Stimulated activated CD4-positive, alpha-beta T cell treated with anti-CD3 and anti-CD28 coated beads, Interleukin-1b, Interleukin-23, amount 100 ng/mL, for 1 hour (primary cell): ENCODE data around the gene BPIFB4.
"Not testable (repeated sequence)": the region's sequence is repeated elsewhere in the genome, so short reads cannot be mapped to it uniquely, and the experiment has no call there.

Source experiments
- DNase-seq, 2 donors: peaks; one replicate each; pipeline ENCODE4 v3.0.0-alpha.2; 2020; ENCODE audit warnings: low read depth in 2 of 2

Gene BPIFB4

DNA sequence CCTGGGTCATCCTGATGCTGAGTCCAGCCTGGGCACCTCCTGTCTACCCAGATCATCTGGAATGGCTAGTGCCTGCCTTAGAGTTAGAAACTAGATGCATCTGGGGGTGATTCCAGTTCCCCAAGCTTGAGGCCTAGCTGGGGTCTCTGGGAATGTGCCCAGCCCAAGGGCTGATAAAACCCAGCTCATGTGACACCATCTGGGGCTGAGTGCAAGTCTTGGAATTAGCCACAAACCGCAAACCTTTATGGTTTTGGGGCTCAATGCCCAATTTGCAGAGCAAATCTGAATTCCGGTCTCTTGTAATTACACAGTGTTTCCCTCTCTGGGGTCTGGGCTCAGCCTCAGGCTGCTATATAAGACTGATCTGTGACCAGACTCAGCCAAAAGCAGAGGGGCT is at the start of gene BPIFB4:
Gene BPIFB4 (plus strand): TSS at position 385 of the 400 bp plus-strand sequence. CDS start 1,884 bp downstream, outside the sequence.
- no peak for DNase-seq

DNA sequence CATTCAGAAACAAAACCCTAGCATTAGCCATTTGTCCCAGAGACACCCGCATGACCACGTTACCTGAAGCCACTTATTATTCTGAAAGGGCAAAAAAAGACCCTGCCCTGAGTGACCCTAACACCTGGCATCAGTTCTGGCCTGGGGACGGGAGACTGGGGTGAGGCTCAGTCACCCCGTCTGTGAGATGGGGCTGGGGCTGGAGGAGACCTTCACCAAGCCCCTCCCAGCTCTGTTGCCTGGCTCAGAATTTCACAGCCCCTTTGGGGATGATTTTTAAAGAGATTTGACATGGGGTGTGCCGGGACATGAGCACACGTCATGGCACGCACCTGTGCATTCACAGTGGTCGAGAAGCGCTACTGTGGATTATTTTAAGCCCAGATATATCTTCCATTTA is 49.4 kb upstream of the BPIFB4 start:
- no peak for DNase-seq

DNA sequence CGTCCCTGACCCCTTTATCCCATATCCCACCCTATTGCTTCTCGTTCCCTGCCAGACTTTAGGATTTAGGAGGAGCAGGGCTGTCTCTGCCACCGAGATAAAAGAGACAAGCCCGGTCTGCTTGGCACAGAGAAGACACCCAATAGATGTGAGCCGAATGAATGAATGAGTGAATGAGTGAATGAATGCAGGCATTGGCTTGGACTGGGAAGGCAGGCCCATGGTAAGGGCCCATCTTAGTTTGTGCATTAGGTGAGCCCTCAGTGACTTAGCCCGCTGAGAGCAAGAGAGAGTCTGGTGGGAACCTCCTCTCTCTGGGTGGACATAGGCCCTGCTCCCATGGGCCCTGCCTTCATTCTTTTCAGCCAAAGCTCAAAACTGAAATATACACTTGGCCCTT is 48.9 kb upstream of the BPIFB4 start:
- no peak for DNase-seq

DNA sequence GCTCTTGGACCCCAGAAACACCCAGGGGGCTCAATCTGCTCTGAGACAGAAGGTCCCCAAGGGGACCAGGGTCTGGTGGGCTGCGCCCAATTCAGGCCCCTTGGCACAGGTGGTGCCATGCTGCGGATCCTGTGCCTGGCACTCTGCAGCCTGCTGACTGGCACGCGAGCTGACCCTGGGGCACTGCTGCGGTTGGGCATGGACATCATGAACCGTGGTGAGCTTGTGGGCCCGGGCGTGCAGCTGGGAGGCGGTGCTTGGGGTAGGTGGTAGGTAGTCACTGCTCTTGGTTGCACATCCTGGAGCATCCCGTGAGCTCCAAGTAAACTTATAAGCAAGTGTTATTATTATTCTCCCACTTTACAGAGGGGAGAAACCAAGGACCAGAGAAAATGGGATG is 47.9 kb upstream of the BPIFB4 start, which contains the start of gene BPIFB6:
Gene BPIFB6 (plus strand): TSS at position 118 of the 400 bp plus-strand sequence. CDS start 0 bp downstream, at position 118.
- no peak for DNase-seq

- no peak for DNase-seq
These were observed 46.9 kb upstream of the BPIFB4 start for GRCh38 chr20:33032555-33032954.

GRCh38 chr20:33033381-33033780 is 46.1 kb upstream of the BPIFB4 start:
- DNase-seq: no peak

GRCh38 chr20:33034115-33034514 is 45.3 kb upstream of the BPIFB4 start:
- DNase-seq: no peak

GRCh38 chr20:33034901-33035492 is 44.4 kb upstream of the BPIFB4 start:
- no peak for DNase-seq

DNA sequence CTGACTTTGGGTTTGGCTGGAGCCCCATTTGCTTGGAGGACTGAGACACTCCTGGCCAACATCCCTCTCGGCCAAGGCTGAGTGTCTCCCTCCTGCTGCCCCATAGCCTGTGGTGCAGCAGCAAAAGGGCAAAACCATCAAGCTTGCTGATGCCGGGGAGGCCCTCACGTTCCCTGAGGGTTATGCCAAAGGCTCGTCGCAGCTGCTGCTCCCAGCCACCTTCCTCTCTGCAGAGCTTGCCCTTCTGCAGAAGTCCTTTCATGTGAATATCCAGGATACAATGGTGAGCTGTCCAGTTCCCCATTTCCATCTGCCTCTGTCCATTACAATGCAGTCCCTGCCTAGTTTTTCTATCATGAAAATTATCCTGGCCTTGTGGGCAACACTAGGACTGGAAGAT is 42.0 kb upstream of the BPIFB4 start:
- no peak for DNase-seq

DNA sequence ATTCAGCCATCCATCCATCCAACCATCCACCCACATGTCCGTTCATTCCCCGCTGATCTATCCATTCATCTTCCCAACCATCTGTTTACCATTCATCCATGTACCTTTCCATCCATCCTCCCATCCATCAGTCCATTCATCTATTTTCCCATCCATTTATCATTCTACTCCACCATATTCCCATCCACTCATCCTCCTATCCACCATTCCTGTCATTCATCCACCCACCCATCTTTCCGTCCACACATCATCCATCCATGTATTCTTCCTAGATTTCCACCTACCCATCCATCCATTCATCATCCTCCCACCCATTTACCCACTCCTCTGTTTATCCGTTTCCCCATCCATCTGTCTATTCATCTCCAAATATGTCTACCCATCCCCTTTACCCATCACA is 41.2 kb upstream of the BPIFB4 start:
- DNase-seq: no peak

DNA sequence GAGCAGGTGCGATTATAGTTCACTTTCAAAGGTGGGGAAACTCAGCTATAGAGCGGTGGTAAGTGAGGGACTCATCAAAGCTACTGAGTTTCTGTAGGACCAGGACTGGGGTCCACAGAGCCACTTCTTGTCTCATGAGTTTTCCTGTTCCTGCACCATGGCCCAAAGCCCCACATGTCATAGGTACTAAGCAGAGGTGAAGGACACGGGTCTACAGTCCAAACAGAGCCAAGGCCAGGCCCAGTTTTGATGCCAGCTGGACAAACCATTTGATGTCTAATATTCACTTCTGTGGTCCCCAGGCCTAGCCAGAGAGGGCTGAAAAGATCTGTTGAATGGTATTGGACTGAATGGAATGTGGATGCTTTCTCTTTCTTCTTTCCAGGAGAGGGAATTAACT is 37.0 kb upstream of the BPIFB4 start:
- no peak for DNase-seq

- no peak for DNase-seq
These were observed 36.3 kb upstream of the BPIFB4 start for GRCh38 chr20:33042983-33043730.

- no peak for DNase-seq
These were observed 35.7 kb upstream of the BPIFB4 start for GRCh38 chr20:33043731-33044181.

- not testable (repeated sequence) for DNase-seq
These were observed 34.2 kb upstream of the BPIFB4 start for GRCh38 chr20:33045129-33045721.

- DNase-seq: no peak
These were observed 33.0 kb upstream of the BPIFB4 start for GRCh38 chr20:33046412-33046811.

- DNase-seq: no peak
These were observed 28.1 kb upstream of the BPIFB4 start for GRCh38 chr20:33051333-33051732.

GRCh38 chr20:33053291-33054106 is 25.9 kb upstream of the BPIFB4 start, which contains the start of gene BPIFB3:
TSS of gene BPIFB3 (plus strand) at chr20:33053903. CDS start at chr20:33055436, 1,533 bp downstream.
- DNase-seq: no peak

GRCh38 chr20:33054381-33054780 is 25.1 kb upstream of the BPIFB4 start:
- no peak for DNase-seq

- DNase-seq: no peak
These were observed 24.7 kb upstream of the BPIFB4 start for GRCh38 chr20:33054791-33055190.

GRCh38 chr20:33059136-33059535 is 20.3 kb upstream of the BPIFB4 start:
- no peak for DNase-seq

DNA sequence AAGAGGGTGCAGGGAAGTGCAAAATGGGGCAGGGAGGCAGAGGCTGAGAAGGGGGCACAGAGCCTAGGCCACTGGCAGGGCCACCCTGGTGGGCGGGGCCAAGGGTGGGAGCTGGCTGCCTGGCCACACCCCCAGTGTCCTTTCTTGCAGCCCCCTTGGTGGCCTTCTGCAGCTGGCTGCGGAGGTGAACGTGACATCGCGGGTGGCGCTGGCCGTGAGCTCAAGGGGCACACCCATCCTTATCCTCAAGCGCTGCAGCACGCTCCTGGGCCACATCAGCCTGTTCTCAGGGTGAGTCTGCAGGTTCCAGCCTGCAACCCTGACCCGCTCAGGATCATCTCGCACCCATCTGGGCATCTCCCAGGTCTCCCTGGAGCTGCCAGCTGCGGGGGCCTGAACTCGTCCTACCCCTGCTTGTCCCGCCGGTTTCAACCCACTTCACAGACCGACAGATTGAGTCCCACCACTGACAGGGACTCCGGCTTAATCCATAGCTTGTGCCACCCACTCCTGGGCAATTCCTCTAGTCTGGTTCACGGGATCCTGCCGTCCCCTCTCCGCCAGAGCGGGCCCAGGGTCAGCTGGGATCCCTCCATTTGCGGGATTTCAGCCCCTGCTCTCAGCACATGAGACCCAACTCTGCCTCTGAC is 19.6 kb upstream of the BPIFB4 start:
- DNase-seq: no peak
